ENCODE measurements around the gene BAZ2B.

DNA sequence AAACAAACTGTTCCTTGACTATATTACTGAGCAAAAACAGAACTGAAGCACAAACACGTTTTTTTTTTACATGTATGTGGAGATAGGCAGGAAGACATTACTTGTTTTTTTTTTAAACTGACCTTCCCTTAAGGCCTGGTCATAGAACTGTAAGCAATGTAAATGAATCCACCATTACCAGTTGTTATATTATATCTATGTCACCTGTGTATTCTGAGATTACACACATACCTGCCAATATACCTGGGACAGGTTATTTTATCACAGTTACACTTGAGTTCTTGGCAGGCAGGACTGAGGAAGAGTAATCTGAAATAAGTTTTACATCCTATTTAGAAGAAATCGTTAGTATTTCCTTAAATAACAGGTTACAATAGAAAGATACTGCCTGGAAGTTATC lies 155.3 kb downstream of the BAZ2B start:
- TF ChIP-seq LEF1 (IDR thresholded peaks at IDR 0.05; ENCODE audit: borderline replicate concordance) = no peak
- no peak for TF ChIP-seq BHLHE40 (IDR thresholded peaks at IDR 0.05; ENCODE audit: borderline replicate concordance)
- TF ChIP-seq ELF4 (IDR thresholded peaks at IDR 0.05) = no peak
- no peak for TF ChIP-seq TARDBP (IDR thresholded peaks at IDR 0.05)
- TF ChIP-seq SP1 (IDR thresholded peaks at IDR 0.05) = no peak
- no peak for TF ChIP-seq NFRKB (IDR thresholded peaks at IDR 0.05)
- TF ChIP-seq ZNF384 (IDR thresholded peaks at IDR 0.05) = no peak
